Measurements from ENCODE around the gene TMOD1. TPM values are rescaled to one million over a fixed set of nuclear protein-coding genes. Genes with fewer than 3 reads are reported as not detected.

The TMOD1 gene
- total RNA-seq, 6 donors from 2014 or later: 4.4 to 12.6 (median 8.8) TPM

GRCh38 chr9:97551308-97551707 lies 49.8 kb downstream of the TMOD1 start:
- no peaks in the 10 kb centered on the region for H3K27me3 ChIP-seq
- H3K4me3 ChIP-seq: no peak overlapping the region
- no peaks in the 10 kb centered on the region for H3K36me3 ChIP-seq
- DNase-seq (no peak), ATAC-seq (ENCODE audit: low FRiP score in 2 of 2) (no peak)
- H3K4me1 ChIP-seq: peaks cover 0 to 5% (median under 1%) of the 10 kb centered on the region in 4 donors
- no peaks in the 10 kb centered on the region for H3K9me3 ChIP-seq
- 96 to 98% methylated on average over 5 of the region's 5 CpGs for WGBS, 2 donors
- no peak for TF ChIP-seq POLR2A (IDR thresholded peaks at IDR 0.05)
- TF ChIP-seq EP300 (IDR thresholded peaks at IDR 0.05): no peak
- no peak for TF ChIP-seq POLR2AphosphoS5 (IDR thresholded peaks at IDR 0.05)
- TF ChIP-seq, protein P1, sequence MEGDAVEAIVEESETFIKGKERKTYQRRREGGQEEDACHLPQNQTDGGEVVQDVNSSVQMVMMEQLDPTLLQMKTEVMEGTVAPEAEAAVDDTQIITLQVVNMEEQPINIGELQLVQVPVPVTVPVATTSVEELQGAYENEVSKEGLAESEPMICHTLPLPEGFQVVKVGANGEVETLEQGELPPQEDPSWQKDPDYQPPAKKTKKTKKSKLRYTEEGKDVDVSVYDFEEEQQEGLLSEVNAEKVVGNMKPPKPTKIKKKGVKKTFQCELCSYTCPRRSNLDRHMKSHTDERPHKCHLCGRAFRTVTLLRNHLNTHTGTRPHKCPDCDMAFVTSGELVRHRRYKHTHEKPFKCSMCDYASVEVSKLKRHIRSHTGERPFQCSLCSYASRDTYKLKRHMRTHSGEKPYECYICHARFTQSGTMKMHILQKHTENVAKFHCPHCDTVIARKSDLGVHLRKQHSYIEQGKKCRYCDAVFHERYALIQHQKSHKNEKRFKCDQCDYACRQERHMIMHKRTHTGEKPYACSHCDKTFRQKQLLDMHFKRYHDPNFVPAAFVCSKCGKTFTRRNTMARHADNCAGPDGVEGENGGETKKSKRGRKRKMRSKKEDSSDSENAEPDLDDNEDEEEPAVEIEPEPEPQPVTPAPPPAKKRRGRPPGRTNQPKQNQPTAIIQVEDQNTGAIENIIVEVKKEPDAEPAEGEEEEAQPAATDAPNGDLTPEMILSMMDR (IDR thresholded peaks at IDR 0.05): no peak
- no peak overlapping the region for H3K27ac ChIP-seq

GRCh38 chr9:97553141-97553540 lies 51.7 kb downstream of the TMOD1 start:
- no peaks in the 10 kb centered on the region for H3K36me3 ChIP-seq
- no peak overlapping the region for H3K27ac ChIP-seq
- DNase-seq (no peak), ATAC-seq (ENCODE audit: low FRiP score in 2 of 2) (no peak)
- no peaks in the 10 kb centered on the region for H3K27me3 ChIP-seq
- H3K4me3 ChIP-seq: no peak overlapping the region
- peaks cover 14 to 20% (median 15%) of the 10 kb centered on the region in 4 donors for H3K4me1 ChIP-seq
- TF ChIP-seq POLR2A (IDR thresholded peaks at IDR 0.05) (no peak), EP300 (IDR thresholded peaks at IDR 0.05) (no peak), POLR2AphosphoS5 (IDR thresholded peaks at IDR 0.05) (no peak)
- TF ChIP-seq, protein P1 (IDR thresholded peaks at IDR 0.05): no peak
- no peaks in the 10 kb centered on the region for H3K9me3 ChIP-seq
- 82 to 87% methylated on average over 5 to 6 of the region's 6 CpGs for WGBS, 2 donors

GRCh38 chr9:97553841-97554240 lies 52.4 kb downstream of the TMOD1 start:
- Histone ChIP-seq H3K4me3 (no peak overlapping the region), H3K36me3 (no peaks in the 10 kb centered on the region), H3K9me3 (no peaks in the 10 kb centered on the region), H3K27me3 (no peaks in the 10 kb centered on the region), H3K27ac (no peak overlapping the region), H3K4me1 (peaks cover 21 to 27% (median 22%) of the 10 kb centered on the region in 4 donors)
- no peak for TF ChIP-seq EP300 (IDR thresholded peaks at IDR 0.05)
- TF ChIP-seq POLR2AphosphoS5 (IDR thresholded peaks at IDR 0.05): no peak
- TF ChIP-seq, protein P1 (IDR thresholded peaks at IDR 0.05): no peak
- no peak for TF ChIP-seq POLR2A (IDR thresholded peaks at IDR 0.05)
- no peak for DNase-seq
- no peak for ATAC-seq (ENCODE audit: low FRiP score in 2 of 2)
- 88 to 89% methylated on average over 5 of the region's 5 CpGs for WGBS, 2 donors

DNA sequence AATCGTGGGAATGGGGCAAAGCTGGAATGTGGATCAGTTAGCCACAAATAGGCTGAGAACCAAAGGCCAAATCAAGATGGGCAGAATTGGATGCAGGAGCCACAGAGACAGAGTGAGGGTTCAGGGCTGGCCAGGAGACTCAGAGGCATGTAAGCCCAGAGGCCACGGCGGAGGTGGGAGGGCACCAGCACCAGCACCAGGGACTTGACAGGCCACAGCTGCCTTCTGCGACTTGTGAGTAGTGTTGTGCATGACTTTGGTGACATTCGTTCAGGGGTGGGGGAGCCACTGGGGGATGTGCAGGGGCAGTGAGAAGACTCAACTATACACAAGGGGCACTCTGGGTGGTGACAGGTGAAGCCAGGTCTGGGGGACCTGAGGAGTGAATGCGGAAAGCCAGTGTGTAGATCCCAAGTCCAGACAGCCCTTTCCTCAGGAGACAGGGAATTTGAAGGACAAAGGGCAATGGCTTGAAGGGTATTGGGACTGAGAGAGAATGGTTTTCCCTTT lies 53.2 kb downstream of the TMOD1 start:
- H3K4me1 ChIP-seq: peaks cover 21 to 28% (median 26%) of the 10 kb centered on the region in 4 donors
- H3K36me3 ChIP-seq: no peaks in the 10 kb centered on the region
- ATAC-seq (ENCODE audit: low FRiP score in 2 of 2) (no peak), DNase-seq (no peak)
- H3K27me3 ChIP-seq: no peaks in the 10 kb centered on the region
- 94 to 95% methylated on average over 4 to 6 of the region's 6 CpGs for WGBS, 2 donors
- H3K27ac ChIP-seq: no peak overlapping the region
- TF ChIP-seq EP300 (IDR thresholded peaks at IDR 0.05) (no peak), POLR2A (IDR thresholded peaks at IDR 0.05) (no peak), POLR2AphosphoS5 (IDR thresholded peaks at IDR 0.05) (no peak)
- TF ChIP-seq, protein P1 (IDR thresholded peaks at IDR 0.05): no peak
- no peaks in the 10 kb centered on the region for H3K9me3 ChIP-seq
- no peak overlapping the region for H3K4me3 ChIP-seq

DNA sequence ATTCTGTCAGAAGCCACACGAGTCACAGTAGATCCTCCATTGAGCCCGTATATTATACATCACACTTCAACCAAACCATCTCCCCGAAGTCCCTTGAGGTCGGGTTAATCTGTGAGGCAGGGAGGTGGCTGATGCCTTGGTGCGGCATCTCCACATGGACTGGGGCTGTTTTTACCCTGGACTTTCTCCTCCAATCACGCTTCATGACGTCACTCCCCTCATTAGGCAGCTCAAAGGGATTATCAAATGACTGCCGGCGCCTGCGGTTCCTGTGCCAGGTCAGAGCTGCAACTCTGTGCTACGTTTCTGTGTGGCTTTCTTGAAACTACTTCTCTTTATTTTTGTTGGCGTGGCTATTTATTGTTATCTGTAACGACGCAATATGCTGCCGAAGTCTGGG lies 53.7 kb downstream of the TMOD1 start:
- no peaks in the 10 kb centered on the region for H3K27me3 ChIP-seq
- ATAC-seq (ENCODE audit: low FRiP score in 2 of 2): peak in 1 of 2 donors; percentile 62
- no peaks in the 10 kb centered on the region for H3K36me3 ChIP-seq
- H3K27ac ChIP-seq: no peak overlapping the region
- 66 to 74% methylated on average over 15 of the region's 15 CpGs for WGBS, 2 donors
- H3K9me3 ChIP-seq: no peaks in the 10 kb centered on the region
- no peak for TF ChIP-seq EP300 (IDR thresholded peaks at IDR 0.05)
- TF ChIP-seq, protein P1 (IDR thresholded peaks at IDR 0.05): no peak
- no peak for TF ChIP-seq POLR2A (IDR thresholded peaks at IDR 0.05)
- no peak for TF ChIP-seq POLR2AphosphoS5 (IDR thresholded peaks at IDR 0.05)
- peaks cover 21 to 28% (median 26%) of the 10 kb centered on the region in 4 donors for H3K4me1 ChIP-seq
- no peak for DNase-seq
- no peak overlapping the region for H3K4me3 ChIP-seq
